DOHH2 (cell line): ENCODE data around the gene EYA4.

Source experiments
- H3F3A ChIP-seq: fragments of 200-600 bp; sonication (generic), shearing (Covaris generic); 2 replicates; pipeline ENCODE4 v1.6.0; 2016; ENCODE audit warnings: antibody characterized with exemption, mild to moderate bottlenecking; ENCODE audit not compliant: control insufficient read depth, insufficient read depth
- H3K27ac ChIP-seq: fragments of 200-600 bp; sonication (generic); 2 replicates; pipeline ENCODE4 v1.5.1; 2014; ENCODE audit warnings: low read depth, mild to moderate bottlenecking, low read length, moderate library complexity
- H3K27me3 ChIP-seq: fragments of 200-600 bp; sonication (generic); 2 replicates; pipeline ENCODE4 v1.6.1; 2014; ENCODE audit warnings: mild to moderate bottlenecking, low read length, mixed read lengths; ENCODE audit not compliant: control insufficient read depth
- H3K36me3 ChIP-seq: fragments of 200-600 bp; sonication (generic); 2 replicates; pipeline ENCODE4 v1.6.1; 2014; ENCODE audit warnings: mild to moderate bottlenecking, low read length, moderate library complexity, mixed read lengths; ENCODE audit not compliant: control insufficient read depth
- H3K4me1 ChIP-seq: fragments of 200-600 bp; sonication (generic); 2 replicates; pipeline ENCODE4 v1.6.1; 2014; ENCODE audit warnings: mild to moderate bottlenecking, low read length, mixed read lengths; ENCODE audit not compliant: control insufficient read depth
- H3K4me2 ChIP-seq: fragments of 200-600 bp; sonication (generic); 2 replicates; pipeline ENCODE4 v1.6.0; 2014; ENCODE audit warnings: mild to moderate bottlenecking, low read length, moderate library complexity
- H3K4me3 ChIP-seq: fragments of 200-600 bp; sonication (generic); 2 replicates; pipeline ENCODE4 v1.5.1; 2014; ENCODE audit warnings: mild to moderate bottlenecking, low read length, mixed read lengths
- H3K79me2 ChIP-seq: fragments of 200-600 bp; sonication (generic); 2 replicates; pipeline ENCODE4 v1.6.1; 2014; ENCODE audit warnings: mild to moderate bottlenecking, low read length, mixed read lengths; ENCODE audit not compliant: control insufficient read depth
- H3K9me2 ChIP-seq: fragments of 200-600 bp; sonication (generic); replicated peaks from 2 replicates; pipeline ENCODE4 v1.6.1; 2014; ENCODE audit warnings: mild to moderate bottlenecking, low read length, mixed read lengths; ENCODE audit not compliant: control insufficient read depth
- H3K9me3 ChIP-seq: fragments of 200-600 bp; sonication (generic); 2 replicates; pipeline ENCODE4 v1.6.1; 2014; ENCODE audit warnings: antibody characterized with exemption, low read length, mixed read lengths; ENCODE audit not compliant: control insufficient read depth, insufficient read depth
- H4K20me1 ChIP-seq: fragments of 200-600 bp; sonication (generic); 2 replicates; pipeline ENCODE4 v1.6.0; 2014; ENCODE audit warnings: low read depth, mild to moderate bottlenecking, antibody characterized with exemption, low read length, moderate library complexity; ENCODE audit not compliant: control insufficient read depth, insufficient read depth
- EZH2phosphoT487 ChIP-seq: fragments of 200-600 bp; sonication (generic); IDR thresholded peaks from 2 replicates; pipeline ENCODE4 v1.6.1; 2017; ENCODE audit warnings: borderline replicate concordance, mild to moderate bottlenecking, antibody characterized with exemption, low read length, moderate library complexity, mixed read lengths
- TF ChIP-seq, protein P1 (sequence below): fragments of 200-600 bp; sonication (generic); IDR thresholded peaks from one replicate; pipeline ENCODE4 v1.5.1; 2014; ENCODE audit warnings: antibody characterized with exemption, mild to moderate bottlenecking, low read depth, low read length; ENCODE audit not compliant: poor library complexity, severe bottlenecking

EYA4 gene

DNA sequence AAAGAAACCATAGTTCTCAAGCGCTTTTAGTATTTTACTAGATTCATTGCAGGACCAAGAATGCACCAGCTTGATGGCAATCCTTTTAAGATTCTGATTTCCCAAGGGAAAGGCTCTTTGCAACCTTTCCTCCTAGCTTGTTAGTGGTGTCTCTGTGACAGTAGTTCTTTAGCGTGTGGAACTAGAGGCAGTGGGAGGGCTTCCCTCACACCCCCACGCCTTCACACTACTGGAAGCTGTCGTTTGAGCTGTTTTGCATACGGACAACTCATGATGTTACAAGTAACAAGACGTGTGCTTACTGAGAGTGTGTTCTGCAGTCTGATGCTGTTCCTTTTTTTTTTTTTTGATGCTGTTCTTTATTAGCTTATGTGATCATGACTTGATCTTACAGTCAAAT lies 34.1 kb downstream of the EYA4 start:
- H3K36me3 ChIP-seq, result no peaks in the 10 kb centered on the region
- no peak for TF ChIP-seq EZH2phosphoT487
- TF ChIP-seq, protein P1, sequence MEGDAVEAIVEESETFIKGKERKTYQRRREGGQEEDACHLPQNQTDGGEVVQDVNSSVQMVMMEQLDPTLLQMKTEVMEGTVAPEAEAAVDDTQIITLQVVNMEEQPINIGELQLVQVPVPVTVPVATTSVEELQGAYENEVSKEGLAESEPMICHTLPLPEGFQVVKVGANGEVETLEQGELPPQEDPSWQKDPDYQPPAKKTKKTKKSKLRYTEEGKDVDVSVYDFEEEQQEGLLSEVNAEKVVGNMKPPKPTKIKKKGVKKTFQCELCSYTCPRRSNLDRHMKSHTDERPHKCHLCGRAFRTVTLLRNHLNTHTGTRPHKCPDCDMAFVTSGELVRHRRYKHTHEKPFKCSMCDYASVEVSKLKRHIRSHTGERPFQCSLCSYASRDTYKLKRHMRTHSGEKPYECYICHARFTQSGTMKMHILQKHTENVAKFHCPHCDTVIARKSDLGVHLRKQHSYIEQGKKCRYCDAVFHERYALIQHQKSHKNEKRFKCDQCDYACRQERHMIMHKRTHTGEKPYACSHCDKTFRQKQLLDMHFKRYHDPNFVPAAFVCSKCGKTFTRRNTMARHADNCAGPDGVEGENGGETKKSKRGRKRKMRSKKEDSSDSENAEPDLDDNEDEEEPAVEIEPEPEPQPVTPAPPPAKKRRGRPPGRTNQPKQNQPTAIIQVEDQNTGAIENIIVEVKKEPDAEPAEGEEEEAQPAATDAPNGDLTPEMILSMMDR, result no peak
- H3F3A ChIP-seq, result no peaks in the 10 kb centered on the region
- no peak overlapping the region for H3K27ac ChIP-seq
- no peaks in the 10 kb centered on the region for H3K27me3 ChIP-seq
- H3K9me2 ChIP-seq, result no peaks in the 10 kb centered on the region
- H3K4me2 ChIP-seq, result no peak overlapping the region
- H3K4me1 ChIP-seq, result no peaks in the 10 kb centered on the region
- no peak overlapping the region for H3K4me3 ChIP-seq
- no peaks in the 10 kb centered on the region for H3K9me3 ChIP-seq
- no peaks in the 10 kb centered on the region for H4K20me1 ChIP-seq
- H3K79me2 ChIP-seq, result no peaks in the 10 kb centered on the region

DNA sequence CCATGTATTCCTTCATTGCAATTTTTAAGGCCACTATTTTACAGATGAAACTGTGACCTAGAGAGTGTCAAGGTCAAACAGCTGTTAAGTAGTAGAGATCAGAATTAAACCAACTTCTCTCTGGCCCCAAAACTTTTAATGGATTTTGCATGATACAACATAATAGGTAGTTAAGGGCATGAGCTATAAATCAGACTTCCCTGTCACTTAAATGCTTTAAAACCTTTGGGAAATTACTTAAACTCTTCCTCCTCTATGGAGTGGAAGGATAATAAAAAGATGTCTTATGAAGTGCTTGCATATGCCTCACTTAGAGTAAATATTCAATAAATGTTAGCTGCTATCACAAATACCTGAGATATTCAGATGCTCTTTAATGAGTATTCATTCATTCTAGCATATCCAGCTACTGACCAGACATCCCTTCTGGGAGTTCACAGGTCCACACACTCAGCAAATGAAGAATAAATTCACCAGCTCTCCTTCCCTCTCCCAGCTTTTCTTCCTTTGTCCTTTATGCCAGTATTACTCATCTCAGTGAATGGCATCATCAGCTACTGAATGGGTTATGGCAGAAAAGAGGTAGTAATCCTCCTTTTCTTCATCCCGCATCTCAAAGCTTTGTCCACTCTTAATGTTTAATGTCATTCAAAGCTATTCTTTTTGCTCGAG lies 36.2 kb downstream of the EYA4 start:
- Histone ChIP-seq H3K36me3 (no peaks in the 10 kb centered on the region), H4K20me1 (no peaks in the 10 kb centered on the region), H3K4me3 (no peak overlapping the region), H3K27ac (no peak overlapping the region), H3K9me3 (no peaks in the 10 kb centered on the region), H3F3A (no peaks in the 10 kb centered on the region), H3K4me1 (no peaks in the 10 kb centered on the region), H3K79me2 (no peaks in the 10 kb centered on the region), H3K9me2 (no peaks in the 10 kb centered on the region), H3K4me2 (no peak overlapping the region), H3K27me3 (no peaks in the 10 kb centered on the region)
- TF ChIP-seq, protein P1, result no peak
- no peak for TF ChIP-seq EZH2phosphoT487

DNA sequence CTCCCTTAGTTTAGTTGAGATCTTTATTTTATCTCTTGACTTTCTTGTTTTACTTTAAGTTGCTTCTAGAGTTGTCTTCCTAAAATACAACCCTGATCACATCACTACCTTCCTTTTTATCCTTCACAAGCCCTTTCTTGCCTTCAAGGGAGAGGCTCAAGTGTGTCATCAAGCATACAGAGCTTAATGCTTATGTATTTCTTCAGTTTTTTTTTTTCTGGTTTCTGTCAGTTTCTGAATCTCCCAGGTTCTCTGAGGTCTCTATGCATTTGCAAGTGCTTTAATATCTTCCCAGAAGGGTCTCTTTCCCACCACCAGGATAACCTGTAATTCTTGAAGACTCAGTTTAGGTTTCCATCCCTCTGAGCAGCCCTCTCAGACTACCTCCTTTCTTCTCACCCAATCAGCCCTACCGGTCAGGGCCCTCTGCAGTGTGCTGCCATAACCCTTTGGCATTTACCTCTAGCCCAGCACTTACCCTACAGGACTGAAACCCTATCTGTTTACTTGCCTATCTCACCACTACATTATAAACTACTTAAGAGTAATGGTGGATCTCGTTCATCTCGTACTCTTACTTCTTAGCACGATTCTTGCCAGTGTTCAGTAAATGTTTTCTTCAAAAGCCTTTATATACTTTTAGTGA lies 36.9 kb downstream of the EYA4 start:
- H3K36me3 ChIP-seq, result no peaks in the 10 kb centered on the region
- TF ChIP-seq, protein P1, result no peak
- TF ChIP-seq EZH2phosphoT487, result no peak
- H4K20me1 ChIP-seq, result no peaks in the 10 kb centered on the region
- H3K4me3 ChIP-seq, result no peak overlapping the region
- H3K9me3 ChIP-seq, result no peaks in the 10 kb centered on the region
- no peaks in the 10 kb centered on the region for H3K79me2 ChIP-seq
- H3K27ac ChIP-seq, result no peak overlapping the region
- no peak overlapping the region for H3K4me2 ChIP-seq
- no peaks in the 10 kb centered on the region for H3F3A ChIP-seq
- H3K4me1 ChIP-seq, result no peaks in the 10 kb centered on the region
- H3K9me2 ChIP-seq, result no peaks in the 10 kb centered on the region
- H3K27me3 ChIP-seq, result no peaks in the 10 kb centered on the region
